Fibroblast of peridontal ligament (primary cell): ENCODE results near the gene MAML3.
A peak's percentile ranks its signal among the peaks of the same experiment; 100 is the strongest.

ENCODE experiments used
- DNase-seq: peaks from one replicate; pipeline ENCODE4 v3.0.0-alpha.2; 2010; ENCODE audit errors: extremely low read depth

MAML3 gene

GRCh38 chr4:139686988-139687387 lies 467.0 kb downstream of the MAML3 start:
- DNase-seq, result no peak

DNA sequence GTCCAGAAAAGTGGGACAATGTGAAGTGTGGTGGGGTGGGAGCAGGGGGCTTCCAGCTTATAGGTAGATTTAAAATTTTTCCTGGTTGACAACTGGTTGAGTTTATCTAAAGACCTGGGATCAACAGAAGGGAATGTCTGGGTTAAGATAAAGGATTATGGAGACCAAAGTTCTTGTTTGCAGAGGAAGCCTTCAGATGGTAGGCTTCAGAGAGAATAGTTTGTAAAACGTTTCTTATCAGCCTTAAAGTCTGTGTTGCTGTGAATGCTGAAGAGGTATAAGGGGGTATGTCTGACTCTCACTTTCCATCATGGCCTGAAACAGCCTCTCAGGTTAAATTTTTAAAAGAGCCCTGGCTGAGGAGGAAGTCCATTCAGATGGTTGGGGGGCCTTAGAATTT lies 467.9 kb downstream of the MAML3 start:
- DNase-seq, result no peak

- no peak for DNase-seq
Measured at GRCh38 chr4:139685180-139685579, 468.8 kb downstream of the MAML3 start.

- peak; percentile 54 for DNase-seq
Measured at GRCh38 chr4:139684351-139684750, 469.6 kb downstream of the MAML3 start.

GRCh38 chr4:139682741-139683151 lies 471.2 kb downstream of the MAML3 start:
- DNase-seq, result no peak

DNA sequence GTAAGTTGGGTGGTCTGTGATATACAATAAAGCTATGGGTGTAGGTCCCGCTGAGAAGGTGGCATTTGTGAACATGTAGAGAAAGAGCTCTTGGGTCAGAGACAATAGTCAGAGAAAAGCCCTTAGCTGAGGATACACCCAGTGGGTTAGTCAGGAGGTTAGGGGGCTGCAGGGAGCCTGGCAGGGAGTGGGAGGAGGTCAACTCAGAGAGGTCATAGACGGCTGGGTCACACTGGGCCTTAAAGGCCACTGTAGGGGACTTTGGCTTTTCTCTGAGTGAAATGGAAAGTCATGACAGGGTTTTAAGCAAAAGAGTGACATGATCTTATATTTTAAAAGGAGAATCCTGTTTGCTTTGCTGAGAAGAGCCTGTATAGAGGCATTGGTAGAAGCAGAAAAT lies 471.7 kb downstream of the MAML3 start:
- no peak for DNase-seq

GRCh38 chr4:139676913-139677585 lies 476.9 kb downstream of the MAML3 start:
- no peak for DNase-seq

DNA sequence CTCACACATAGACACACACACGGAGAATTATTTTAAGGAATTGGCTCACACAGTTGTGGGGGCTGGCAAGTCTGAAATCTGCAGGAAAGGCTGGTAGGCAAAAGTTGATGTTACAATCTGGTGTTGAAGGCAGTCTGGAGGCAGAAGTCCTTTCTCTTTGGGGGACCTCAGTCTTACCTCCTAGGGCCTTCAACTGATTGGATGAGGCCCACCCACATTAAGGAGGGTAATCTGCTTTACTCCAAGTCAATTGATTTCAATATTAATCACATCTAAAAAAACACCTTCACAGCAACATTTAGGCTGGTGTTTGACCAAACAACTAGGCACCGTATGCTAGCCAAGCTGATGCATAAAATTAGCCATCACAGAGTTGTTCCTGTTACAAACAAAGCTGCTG lies 477.6 kb downstream of the MAML3 start:
- no peak for DNase-seq

DNA sequence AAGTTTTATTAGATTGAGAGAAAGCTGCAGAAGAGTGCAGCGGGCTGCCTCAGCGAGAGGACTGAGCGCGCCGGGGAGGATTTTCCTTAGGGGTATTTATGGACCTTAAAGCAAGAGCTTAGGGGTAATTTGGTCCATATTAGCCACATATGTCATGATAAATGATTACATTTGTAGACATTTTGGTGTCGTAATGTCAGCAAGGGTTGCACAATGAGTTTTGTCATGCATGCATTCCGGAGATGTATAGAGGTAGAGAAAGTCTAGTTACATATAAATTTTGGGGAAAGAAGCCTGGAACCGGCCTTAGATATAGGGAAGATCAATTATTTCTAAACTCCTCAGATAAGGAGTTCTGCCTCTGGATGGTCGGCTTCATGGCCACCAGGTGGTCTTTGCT lies 478.3 kb downstream of the MAML3 start:
- DNase-seq, result no peak

GRCh38 chr4:139674875-139675550 lies 479.0 kb downstream of the MAML3 start:
- DNase-seq, result no peak

GRCh38 chr4:139672732-139673131 lies 481.3 kb downstream of the MAML3 start:
- DNase-seq, result no peak

GRCh38 chr4:139672215-139672614 lies 481.8 kb downstream of the MAML3 start:
- no peak for DNase-seq

DNA sequence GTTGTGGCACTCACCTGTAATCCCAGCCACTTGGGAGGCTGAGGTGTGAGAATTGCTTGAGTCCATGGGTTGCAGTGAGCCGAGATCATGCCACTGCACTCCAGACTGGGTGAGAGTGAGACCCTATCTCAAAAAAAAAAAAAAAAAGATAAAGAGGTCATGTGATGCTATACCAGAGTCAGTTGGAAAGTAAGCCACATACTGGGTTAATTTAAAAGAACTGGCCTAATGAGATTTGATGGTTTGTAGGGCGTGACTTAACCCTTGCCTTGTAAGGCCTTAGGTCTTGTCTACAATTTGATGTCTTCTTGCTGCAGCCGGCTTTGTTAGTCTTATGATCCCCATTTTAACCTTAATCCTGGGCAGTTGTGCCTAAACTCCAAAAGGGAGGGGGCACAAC lies 483.2 kb downstream of the MAML3 start:
- no peak for DNase-seq

GRCh38 chr4:139669890-139670289 lies 484.1 kb downstream of the MAML3 start:
- DNase-seq, result no peak

DNA sequence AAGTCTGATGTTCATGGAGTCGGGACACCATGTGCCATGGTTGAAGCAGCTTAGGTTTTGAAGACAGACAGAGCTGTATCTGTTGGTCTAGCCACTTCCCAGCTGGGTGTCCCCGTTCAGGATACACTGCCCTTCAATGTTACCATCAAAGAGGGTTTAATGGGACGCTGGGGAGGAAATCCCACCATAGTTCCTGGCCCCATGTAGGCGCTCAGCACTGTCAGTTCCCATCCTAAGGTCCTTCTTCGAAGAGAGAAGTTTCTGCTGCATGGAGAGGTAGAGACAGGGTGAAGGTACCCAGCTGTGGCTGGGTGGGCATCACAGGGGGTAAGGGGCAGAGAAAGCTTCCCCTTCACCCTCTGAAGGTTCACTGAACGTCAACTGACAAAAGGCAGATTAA lies 484.6 kb downstream of the MAML3 start:
- no peak for DNase-seq

- no peak for DNase-seq
Measured at GRCh38 chr4:139668658-139669201, 485.3 kb downstream of the MAML3 start.

GRCh38 chr4:139668036-139668435 lies 485.9 kb downstream of the MAML3 start:
- no peak for DNase-seq
